PC-9 (cell line): ENCODE data around the gene GCK. TPM values are rescaled to one million over a fixed set of nuclear protein-coding genes. Genes with fewer than 3 reads are reported as not detected.

ENCODE experiments used
- BruUV-seq: library from RNA; stranded (reverse); fragments of 400-500 nt; replicated peaks from 2 replicates; lab custom pipeline; 2021; lab: Mats Ljungman, UMichigan
- CTCF ChIA-PET: fragments of 300-600 bp; sonication (Branson Sonifier 250); formaldehyde crosslinking; loops from one replicate; lab custom pipeline; 2022; ENCODE audit warnings: antibody characterized with exemption; lab: Charles Lee
- POLR2A ChIA-PET: fragments of 300-600 bp; sonication (Branson Sonifier 250); formaldehyde crosslinking; loops from one replicate; lab custom pipeline; 2022; ENCODE audit warnings: antibody characterized with exemption; ENCODE audit not compliant: unreplicated experiment; lab: Charles Lee
- DNase-seq, 2 experiments: peaks; one replicate each; pipeline versions ENCODE4 v3.0.0 to v3.0.0-alpha.2; 2015 to 2022; ENCODE audit warnings: mixed read lengths in 1 of 2
- H2AFZ ChIP-seq: fragments of 200-600 bp; sonication (generic); 2 replicates; pipeline ENCODE4 v1.8.1; 2017; ENCODE audit warnings: antibody characterized with exemption
- H3F3A ChIP-seq: fragments of 200-600 bp; sonication (generic); 2 replicates; pipeline ENCODE4 v1.8.1; 2017; ENCODE audit warnings: antibody characterized with exemption, mild to moderate bottlenecking, low read depth; ENCODE audit not compliant: insufficient read depth
- H3K27ac ChIP-seq: fragments of 200-600 bp; sonication (generic); 2 replicates; pipeline ENCODE4 v1.6.1; 2016; ENCODE audit warnings: mixed run types
- H3K27me3 ChIP-seq: fragments of 200-600 bp; sonication (generic); 2 replicates; pipeline ENCODE4 v1.6.1; 2016; ENCODE audit warnings: low read depth, mixed run types; ENCODE audit not compliant: insufficient read depth
- H3K36me3 ChIP-seq: fragments of 200-600 bp; sonication (generic); 2 replicates; pipeline ENCODE4 v1.6.1; 2016; ENCODE audit warnings: low read depth, mixed run types
- H3K4me1 ChIP-seq: fragments of 200-600 bp; sonication (generic); replicated peaks from 2 replicates; pipeline ENCODE4 v1.6.1; 2016; ENCODE audit warnings: mixed run types; ENCODE audit not compliant: insufficient read depth
- H3K4me2 ChIP-seq: fragments of 200-600 bp; sonication (generic); 2 replicates; pipeline ENCODE4 v1.6.1; 2017; ENCODE audit warnings: mixed run types
- H3K4me3 ChIP-seq: fragments of 200-600 bp; sonication (generic); 2 replicates; pipeline ENCODE4 v1.6.1; 2016; ENCODE audit warnings: mixed run types
- H3K79me2 ChIP-seq: fragments of 200-600 bp; sonication (generic); 2 replicates; pipeline ENCODE4 v1.6.1; 2017; ENCODE audit warnings: low read depth, mixed run types
- H3K9me2 ChIP-seq: fragments of 200-600 bp; sonication (generic); 2 replicates; pipeline ENCODE4 v1.8.1; 2017; ENCODE audit warnings: mild to moderate bottlenecking; ENCODE audit not compliant: insufficient read depth
- H3K9me3 ChIP-seq: fragments of 200-600 bp; sonication (generic); 2 replicates; pipeline ENCODE4 v1.8.1; 2016; ENCODE audit warnings: low read depth; ENCODE audit not compliant: insufficient read depth
- H4K20me1 ChIP-seq: fragments of 200-600 bp; sonication (generic); 2 replicates; pipeline ENCODE4 v1.8.1; 2017; ENCODE audit not compliant: insufficient read depth
- EZH2 ChIP-seq: fragments of 200-600 bp; sonication (generic); IDR thresholded peaks from 2 replicates; pipeline ENCODE4 v1.8.0; 2017; ENCODE audit warnings: antibody characterized with exemption, low read depth
- intact Hi-C: fragments of 100-400 bp; cut with micrococcal nuclease; formaldehyde crosslinking; loops from one replicate; pipeline ENCODE4 v1.10.0; 2022; ENCODE audit not compliant: unreplicated experiment
- total RNA-seq: library from RNA; stranded (reverse); gene quantifications from 2 replicates; pipeline ENCODE4 v1.2.3, GENCODE V29; 2021
- TF ChIP-seq, protein P1 (sequence below): fragments of 200-600 bp; sonication (generic); conservative IDR thresholded peaks from 2 replicates; pipeline ENCODE4 v1.6.1; 2017; ENCODE audit warnings: mixed run types, antibody characterized with exemption, mild to moderate bottlenecking, moderate library complexity

The GCK gene
- total RNA-seq, 1 experiment from 2014 or later: not detected

DNA sequence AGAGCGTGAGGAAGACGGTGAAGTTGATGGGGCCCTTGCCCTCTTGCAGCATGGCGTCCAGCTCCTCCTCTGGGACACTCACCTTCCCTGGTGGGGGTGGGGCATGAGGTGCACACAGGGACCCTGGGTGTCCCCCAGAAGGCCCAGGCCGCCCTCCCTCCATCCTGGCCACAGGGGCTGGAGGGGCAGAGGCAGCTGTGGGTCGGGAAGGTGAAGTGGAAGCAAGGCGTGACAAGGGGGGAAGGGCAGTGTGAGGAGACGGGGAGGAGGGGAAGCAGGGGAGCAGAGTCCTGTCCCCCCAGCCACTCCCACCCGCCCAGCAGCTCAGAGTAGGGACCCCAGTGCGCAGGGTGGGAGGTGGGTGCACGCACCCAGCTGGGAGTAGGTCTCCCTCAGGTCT lies 48.9 kb downstream of the GCK start:
- BruUV-seq: no TSS peak

DNA sequence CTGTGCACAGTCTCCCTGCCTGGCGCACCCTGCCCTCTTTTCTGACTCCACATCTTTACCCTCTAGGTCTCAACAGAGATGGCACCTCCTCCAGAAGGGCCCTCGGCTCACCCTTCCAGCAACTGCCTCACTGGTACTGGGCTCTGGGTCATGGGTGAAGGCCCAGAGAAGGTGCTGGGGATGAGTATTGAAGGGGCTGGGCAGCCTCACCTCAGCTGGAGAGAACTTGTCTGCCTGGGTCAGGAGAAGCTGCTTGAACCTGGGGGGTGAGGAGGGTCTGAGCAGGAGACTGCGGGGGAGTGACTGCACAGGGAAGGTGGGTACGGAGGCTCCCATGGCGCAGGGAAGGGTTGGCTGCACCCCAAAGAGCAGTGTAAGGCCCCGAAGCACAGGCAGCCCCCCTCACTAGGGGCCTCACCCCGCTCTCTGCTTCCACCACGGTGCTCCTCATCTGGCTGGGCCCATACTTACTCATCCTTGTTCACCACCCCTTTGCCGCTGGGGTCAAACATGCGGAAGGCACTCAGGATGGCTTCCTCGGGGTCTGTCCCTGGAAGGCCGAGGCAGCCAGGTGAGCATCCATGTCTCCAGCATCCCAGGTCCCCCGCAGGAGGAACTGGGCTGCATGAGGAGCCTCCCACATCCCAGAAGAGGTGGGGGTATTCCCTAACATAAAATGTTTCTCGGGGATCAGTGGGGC lies 49.8 kb downstream of the GCK start:
- Histone ChIP-seq H3K27me3 (no peaks in the 10 kb centered on the region), H4K20me1 (no peaks in the 10 kb centered on the region), H3K27ac (no peak overlapping the region), H3K9me3 (no peaks in the 10 kb centered on the region), H3K36me3 (no peaks in the 10 kb centered on the region), H3F3A (peaks cover 13% of the 10 kb centered on the region), H2AFZ (no peak overlapping the region), H3K9me2 (no peaks in the 10 kb centered on the region), H3K4me2 (no peak overlapping the region), H3K79me2 (no peaks in the 10 kb centered on the region), H3K4me1 (no peaks in the 10 kb centered on the region), H3K4me3 (no peak overlapping the region)
- TF ChIP-seq, protein P1, sequence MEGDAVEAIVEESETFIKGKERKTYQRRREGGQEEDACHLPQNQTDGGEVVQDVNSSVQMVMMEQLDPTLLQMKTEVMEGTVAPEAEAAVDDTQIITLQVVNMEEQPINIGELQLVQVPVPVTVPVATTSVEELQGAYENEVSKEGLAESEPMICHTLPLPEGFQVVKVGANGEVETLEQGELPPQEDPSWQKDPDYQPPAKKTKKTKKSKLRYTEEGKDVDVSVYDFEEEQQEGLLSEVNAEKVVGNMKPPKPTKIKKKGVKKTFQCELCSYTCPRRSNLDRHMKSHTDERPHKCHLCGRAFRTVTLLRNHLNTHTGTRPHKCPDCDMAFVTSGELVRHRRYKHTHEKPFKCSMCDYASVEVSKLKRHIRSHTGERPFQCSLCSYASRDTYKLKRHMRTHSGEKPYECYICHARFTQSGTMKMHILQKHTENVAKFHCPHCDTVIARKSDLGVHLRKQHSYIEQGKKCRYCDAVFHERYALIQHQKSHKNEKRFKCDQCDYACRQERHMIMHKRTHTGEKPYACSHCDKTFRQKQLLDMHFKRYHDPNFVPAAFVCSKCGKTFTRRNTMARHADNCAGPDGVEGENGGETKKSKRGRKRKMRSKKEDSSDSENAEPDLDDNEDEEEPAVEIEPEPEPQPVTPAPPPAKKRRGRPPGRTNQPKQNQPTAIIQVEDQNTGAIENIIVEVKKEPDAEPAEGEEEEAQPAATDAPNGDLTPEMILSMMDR: no peak
- no peak for TF ChIP-seq EZH2
- ChIA-PET CTCF (no interaction called here), POLR2A (no interaction called here)
- DNase-seq: no peak
- intact Hi-C loops: no loop called here
- BruUV-seq: no TSS peak

More for the DNA sequence above, 48.9 kb downstream of the GCK start:
- H4K20me1 ChIP-seq: no peaks in the 10 kb centered on the region
- no peaks in the 10 kb centered on the region for H3K36me3 ChIP-seq
- no peak overlapping the region for H3K27ac ChIP-seq
- H3K9me2 ChIP-seq: no peaks in the 10 kb centered on the region
- TF ChIP-seq, protein P1: no peak
- TF ChIP-seq EZH2: no peak
- POLR2A ChIA-PET: no interaction called here
- no peak overlapping the region for H3K4me3 ChIP-seq
- CTCF ChIA-PET: no interaction called here
- H3K4me1 ChIP-seq: no peaks in the 10 kb centered on the region
- H3F3A ChIP-seq: peaks cover 8% of the 10 kb centered on the region
- intact Hi-C loops: no loop called here
- H3K27me3 ChIP-seq: no peaks in the 10 kb centered on the region
- no peaks in the 10 kb centered on the region for H3K9me3 ChIP-seq
- no peak overlapping the region for H2AFZ ChIP-seq
- no peaks in the 10 kb centered on the region for H3K79me2 ChIP-seq
- DNase-seq: no peak
- no peak overlapping the region for H3K4me2 ChIP-seq

DNA sequence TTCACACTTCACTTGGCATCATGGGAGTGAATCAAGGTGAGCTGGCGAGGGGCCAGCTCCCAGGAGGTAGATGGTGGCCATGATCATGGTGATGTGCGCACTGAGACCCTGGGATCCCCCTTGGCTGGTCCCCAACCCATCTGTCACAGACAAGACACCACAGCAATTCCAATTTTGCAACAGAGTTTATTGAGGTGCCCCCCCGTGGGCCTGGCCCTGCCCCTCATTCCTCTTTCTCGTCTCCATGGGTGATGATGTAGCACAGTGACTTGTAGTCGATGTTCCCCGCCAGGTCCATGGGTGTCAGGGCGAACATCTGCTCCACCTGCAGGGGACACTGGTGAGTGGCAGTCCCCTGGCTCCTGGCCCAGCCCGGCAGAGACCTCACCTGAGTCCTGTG lies 50.5 kb downstream of the GCK start:
- Histone ChIP-seq H3K4me1 (no peaks in the 10 kb centered on the region), H3K27ac (no peak overlapping the region), H3K9me3 (no peaks in the 10 kb centered on the region), H2AFZ (no peak overlapping the region), H3K9me2 (no peaks in the 10 kb centered on the region), H3K27me3 (no peaks in the 10 kb centered on the region), H4K20me1 (no peaks in the 10 kb centered on the region), H3K4me3 (no peak overlapping the region), H3K79me2 (no peaks in the 10 kb centered on the region), H3F3A (peaks cover 13% of the 10 kb centered on the region), H3K4me2 (no peak overlapping the region), H3K36me3 (no peaks in the 10 kb centered on the region)
- TF ChIP-seq EZH2: no peak
- TF ChIP-seq, protein P1: no peak
- ChIA-PET CTCF (no interaction called here), POLR2A (no interaction called here)
- no TSS peak for BruUV-seq
- intact Hi-C loops: no loop called here
- DNase-seq: no peak
